Measurements from ENCODE around the gene KCNAB1. TPM values are rescaled to one million over a fixed set of nuclear protein-coding genes. Genes with fewer than 3 reads are reported as not detected.

Gene KCNAB1
- total RNA-seq, 1 experiment from 2014 or later: 1.0 TPM

DNA sequence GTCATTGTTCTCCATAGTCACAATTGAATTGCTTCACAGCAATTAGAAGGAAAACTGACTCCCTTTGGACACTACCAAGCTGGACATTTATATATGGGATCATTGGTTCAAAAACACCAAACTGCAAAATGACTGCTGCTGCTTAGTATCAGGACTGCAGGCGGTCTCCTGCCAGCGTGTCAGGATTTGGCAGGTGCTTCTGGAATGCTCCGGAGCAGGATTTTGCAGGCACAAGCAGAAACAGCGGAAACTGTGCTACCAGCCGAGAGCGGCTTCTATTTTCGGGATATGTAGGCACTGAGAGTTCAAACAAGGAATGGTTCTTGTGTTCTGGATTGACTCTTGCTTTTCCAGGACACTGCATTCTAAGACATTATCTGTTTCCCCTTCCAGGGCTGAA, 339.1 kb downstream of the KCNAB1 start (continued):
- TF ChIP-seq, protein P1, sequence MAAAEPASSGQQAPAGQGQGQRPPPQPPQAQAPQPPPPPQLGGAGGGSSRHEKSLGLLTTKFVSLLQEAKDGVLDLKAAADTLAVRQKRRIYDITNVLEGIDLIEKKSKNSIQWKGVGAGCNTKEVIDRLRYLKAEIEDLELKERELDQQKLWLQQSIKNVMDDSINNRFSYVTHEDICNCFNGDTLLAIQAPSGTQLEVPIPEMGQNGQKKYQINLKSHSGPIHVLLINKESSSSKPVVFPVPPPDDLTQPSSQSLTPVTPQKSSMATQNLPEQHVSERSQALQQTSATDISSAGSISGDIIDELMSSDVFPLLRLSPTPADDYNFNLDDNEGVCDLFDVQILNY (CRISPR knock-in tag; IDR thresholded peaks at IDR 0.05): no peak
- TF ChIP-seq KAT7 (CRISPR knock-in tag; IDR thresholded peaks at IDR 0.05; ENCODE audit: borderline replicate concordance): no peak
- TF ChIP-seq FOXK1 (CRISPR knock-in tag; IDR thresholded peaks at IDR 0.05): no peak
- no peak for TF ChIP-seq ZNF317 (CRISPR knock-in tag; IDR thresholded peaks at IDR 0.05; ENCODE audit: borderline replicate concordance, low read depth)
- no peak for TF ChIP-seq IRF2 (CRISPR knock-in tag; IDR thresholded peaks at IDR 0.05; ENCODE audit: borderline replicate concordance, low read depth)
- TF ChIP-seq ELF4 (CRISPR knock-in tag; IDR thresholded peaks at IDR 0.05; ENCODE audit: low read depth): no peak
- TF ChIP-seq, protein P2, sequence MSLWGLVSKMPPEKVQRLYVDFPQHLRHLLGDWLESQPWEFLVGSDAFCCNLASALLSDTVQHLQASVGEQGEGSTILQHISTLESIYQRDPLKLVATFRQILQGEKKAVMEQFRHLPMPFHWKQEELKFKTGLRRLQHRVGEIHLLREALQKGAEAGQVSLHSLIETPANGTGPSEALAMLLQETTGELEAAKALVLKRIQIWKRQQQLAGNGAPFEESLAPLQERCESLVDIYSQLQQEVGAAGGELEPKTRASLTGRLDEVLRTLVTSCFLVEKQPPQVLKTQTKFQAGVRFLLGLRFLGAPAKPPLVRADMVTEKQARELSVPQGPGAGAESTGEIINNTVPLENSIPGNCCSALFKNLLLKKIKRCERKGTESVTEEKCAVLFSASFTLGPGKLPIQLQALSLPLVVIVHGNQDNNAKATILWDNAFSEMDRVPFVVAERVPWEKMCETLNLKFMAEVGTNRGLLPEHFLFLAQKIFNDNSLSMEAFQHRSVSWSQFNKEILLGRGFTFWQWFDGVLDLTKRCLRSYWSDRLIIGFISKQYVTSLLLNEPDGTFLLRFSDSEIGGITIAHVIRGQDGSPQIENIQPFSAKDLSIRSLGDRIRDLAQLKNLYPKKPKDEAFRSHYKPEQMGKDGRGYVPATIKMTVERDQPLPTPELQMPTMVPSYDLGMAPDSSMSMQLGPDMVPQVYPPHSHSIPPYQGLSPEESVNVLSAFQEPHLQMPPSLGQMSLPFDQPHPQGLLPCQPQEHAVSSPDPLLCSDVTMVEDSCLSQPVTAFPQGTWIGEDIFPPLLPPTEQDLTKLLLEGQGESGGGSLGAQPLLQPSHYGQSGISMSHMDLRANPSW (CRISPR knock-in tag; conservative IDR thresholded peaks at IDR 0.05; ENCODE audit: low read depth): no peak
- TF ChIP-seq, protein P3, sequence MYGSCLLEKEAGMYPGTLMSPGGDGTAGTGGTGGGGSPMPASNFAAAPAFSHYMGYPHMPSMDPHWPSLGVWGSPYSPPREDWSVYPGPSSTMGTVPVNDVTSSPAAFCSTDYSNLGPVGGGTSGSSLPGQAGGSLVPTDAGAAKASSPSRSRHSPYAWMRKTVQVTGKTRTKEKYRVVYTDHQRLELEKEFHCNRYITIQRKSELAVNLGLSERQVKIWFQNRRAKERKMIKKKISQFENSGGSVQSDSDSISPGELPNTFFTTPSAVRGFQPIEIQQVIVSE (CRISPR knock-in tag; IDR thresholded peaks at IDR 0.05; ENCODE audit: borderline replicate concordance): no peak

DNA sequence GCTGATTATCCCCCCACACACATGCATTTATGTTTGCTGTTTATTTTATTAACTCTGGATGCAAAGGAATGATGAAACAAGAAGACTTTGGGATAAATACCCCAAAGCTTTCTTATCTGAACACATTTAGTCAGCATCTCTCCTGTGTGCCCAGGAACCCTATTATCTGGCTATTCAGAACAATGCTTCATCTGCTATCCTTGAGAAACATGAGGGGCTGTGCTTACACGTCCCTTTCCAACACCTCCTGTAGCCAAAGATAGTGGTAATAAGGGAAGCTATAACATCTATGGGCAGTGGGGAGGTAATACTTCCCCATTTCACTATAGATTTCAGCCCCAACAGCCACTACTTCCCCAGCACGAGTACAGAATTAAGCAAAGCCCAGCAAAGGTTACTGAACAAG, 339.8 kb downstream of the KCNAB1 start:
- no peak for ATAC-seq
- H3K27ac Mint-ChIP-seq: no peak overlapping the region
- H3K4me3 Mint-ChIP-seq: no peak overlapping the region
- POLR2A ChIA-PET: no interaction called here
- H3K27me3 Mint-ChIP-seq (ENCODE audit: low read depth): no peaks in the 10 kb centered on the region
- H3K9me3 Mint-ChIP-seq: no peaks in the 10 kb centered on the region; the same call in 1 of the 2 replicates
- TF ChIP-seq ATF1 (CRISPR knock-in tag; IDR thresholded peaks at IDR 0.05) (no peak), SMAD4 (CRISPR knock-in tag; IDR thresholded peaks at IDR 0.05) (no peak), NR3C1 (CRISPR knock-in tag; conservative IDR thresholded peaks at IDR 0.05; ENCODE audit: low read depth) (no peak), TEAD1 (CRISPR knock-in tag; IDR thresholded peaks at IDR 0.05) (no peak), RELA (CRISPR knock-in tag; IDR thresholded peaks at IDR 0.05; ENCODE audit: borderline replicate concordance) (no peak), ZNF138 (CRISPR knock-in tag; conservative IDR thresholded peaks at IDR 0.05) (no peak), ESRRA (CRISPR knock-in tag; IDR thresholded peaks at IDR 0.05; ENCODE audit: borderline replicate concordance) (no peak)
- TF ChIP-seq, protein P4, sequence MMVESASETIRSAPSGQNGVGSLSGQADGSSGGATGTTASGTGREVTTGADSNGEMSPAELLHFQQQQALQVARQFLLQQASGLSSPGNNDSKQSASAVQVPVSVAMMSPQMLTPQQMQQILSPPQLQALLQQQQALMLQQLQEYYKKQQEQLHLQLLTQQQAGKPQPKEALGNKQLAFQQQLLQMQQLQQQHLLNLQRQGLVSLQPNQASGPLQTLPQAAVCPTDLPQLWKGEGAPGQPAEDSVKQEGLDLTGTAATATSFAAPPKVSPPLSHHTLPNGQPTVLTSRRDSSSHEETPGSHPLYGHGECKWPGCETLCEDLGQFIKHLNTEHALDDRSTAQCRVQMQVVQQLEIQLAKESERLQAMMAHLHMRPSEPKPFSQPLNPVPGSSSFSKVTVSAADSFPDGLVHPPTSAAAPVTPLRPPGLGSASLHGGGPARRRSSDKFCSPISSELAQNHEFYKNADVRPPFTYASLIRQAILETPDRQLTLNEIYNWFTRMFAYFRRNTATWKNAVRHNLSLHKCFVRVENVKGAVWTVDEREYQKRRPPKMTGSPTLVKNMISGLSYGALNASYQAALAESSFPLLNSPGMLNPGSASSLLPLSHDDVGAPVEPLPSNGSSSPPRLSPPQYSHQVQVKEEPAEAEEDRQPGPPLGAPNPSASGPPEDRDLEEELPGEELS (CRISPR knock-in tag; IDR thresholded peaks at IDR 0.05): no peak
- TF ChIP-seq, protein P3 (CRISPR knock-in tag; IDR thresholded peaks at IDR 0.05; ENCODE audit: borderline replicate concordance): no peak
- TF ChIP-seq, protein P2 (CRISPR knock-in tag; conservative IDR thresholded peaks at IDR 0.05; ENCODE audit: low read depth): no peak
- TF ChIP-seq, protein P5, sequence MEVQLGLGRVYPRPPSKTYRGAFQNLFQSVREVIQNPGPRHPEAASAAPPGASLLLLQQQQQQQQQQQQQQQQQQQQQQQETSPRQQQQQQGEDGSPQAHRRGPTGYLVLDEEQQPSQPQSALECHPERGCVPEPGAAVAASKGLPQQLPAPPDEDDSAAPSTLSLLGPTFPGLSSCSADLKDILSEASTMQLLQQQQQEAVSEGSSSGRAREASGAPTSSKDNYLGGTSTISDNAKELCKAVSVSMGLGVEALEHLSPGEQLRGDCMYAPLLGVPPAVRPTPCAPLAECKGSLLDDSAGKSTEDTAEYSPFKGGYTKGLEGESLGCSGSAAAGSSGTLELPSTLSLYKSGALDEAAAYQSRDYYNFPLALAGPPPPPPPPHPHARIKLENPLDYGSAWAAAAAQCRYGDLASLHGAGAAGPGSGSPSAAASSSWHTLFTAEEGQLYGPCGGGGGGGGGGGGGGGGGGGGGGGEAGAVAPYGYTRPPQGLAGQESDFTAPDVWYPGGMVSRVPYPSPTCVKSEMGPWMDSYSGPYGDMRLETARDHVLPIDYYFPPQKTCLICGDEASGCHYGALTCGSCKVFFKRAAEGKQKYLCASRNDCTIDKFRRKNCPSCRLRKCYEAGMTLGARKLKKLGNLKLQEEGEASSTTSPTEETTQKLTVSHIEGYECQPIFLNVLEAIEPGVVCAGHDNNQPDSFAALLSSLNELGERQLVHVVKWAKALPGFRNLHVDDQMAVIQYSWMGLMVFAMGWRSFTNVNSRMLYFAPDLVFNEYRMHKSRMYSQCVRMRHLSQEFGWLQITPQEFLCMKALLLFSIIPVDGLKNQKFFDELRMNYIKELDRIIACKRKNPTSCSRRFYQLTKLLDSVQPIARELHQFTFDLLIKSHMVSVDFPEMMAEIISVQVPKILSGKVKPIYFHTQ (CRISPR knock-in tag; IDR thresholded peaks at IDR 0.05): no peak
- peaks cover 54% of the 10 kb centered on the region for H3K4me1 Mint-ChIP-seq
- CTCF ChIA-PET: interaction anchor here (0.9 to 1.5 kb wide), 2 partner anchors 10 to 416 kb away, joined by 4 to 6 read pairs; no protein-coding TSS in a partner anchor
- H3K36me3 Mint-ChIP-seq: no peaks in the 10 kb centered on the region
- no peak for DNase-seq (ENCODE audit: low spot score)

Measured in WTC11 (cell line).